ENCODE data around the gene PIGW. TPM values are rescaled to one million over a fixed set of nuclear protein-coding genes. Genes with fewer than 3 reads are reported as not detected.
"Not testable (repeated sequence)": the region's sequence is repeated elsewhere in the genome, so short reads cannot be mapped to it uniquely, and the experiment has no call there.

The PIGW gene
- total and polyA plus RNA-seq, 2 experiments from 2014 or later: 5.5 to 15.8 TPM

DNA sequence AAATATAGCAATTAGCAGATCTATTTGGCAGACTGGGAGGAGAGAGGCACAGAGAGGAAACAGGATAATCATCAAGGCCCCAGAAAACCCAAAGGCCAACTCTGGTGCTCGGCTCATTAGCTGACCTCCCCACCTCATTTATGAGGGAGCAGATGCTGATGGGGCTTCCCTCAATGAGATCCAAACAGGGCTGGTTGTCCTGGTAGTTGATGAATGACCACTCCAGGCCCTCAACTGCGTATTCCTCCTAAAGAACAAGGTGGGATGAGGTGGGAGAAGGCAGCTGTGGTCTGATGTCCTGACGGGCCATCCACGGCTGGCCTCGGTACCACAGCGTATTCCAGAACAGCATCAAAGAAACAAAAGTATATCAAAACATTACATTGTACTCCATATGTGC, 27.5 kb upstream of the PIGW start (continued):
- TF ChIP-seq ZNF462 (CRISPR knock-in tag; IDR thresholded peaks at IDR 0.05): no peak

DNA sequence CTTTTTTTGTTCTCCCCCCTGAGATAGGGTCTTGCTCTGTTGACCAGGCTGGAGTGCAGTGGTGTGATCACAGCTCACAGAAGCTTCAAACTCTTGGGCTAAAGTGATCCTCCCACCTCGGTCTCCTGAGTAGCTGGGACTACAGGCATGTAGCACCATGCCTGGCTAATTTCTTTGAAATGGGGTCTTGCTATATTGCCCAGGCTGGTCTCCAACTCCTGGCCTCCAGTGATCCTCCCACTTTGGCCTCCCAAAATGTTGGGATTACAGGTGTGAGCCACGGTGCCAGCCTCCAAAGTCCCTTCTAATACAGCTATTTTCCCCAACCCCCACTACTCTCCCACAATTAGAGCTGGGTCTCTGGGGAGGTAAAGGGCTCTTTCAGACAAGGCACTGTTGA, 26.3 kb upstream of the PIGW start:
- Mint-ChIP-seq H3K27me3 (ENCODE audit: insufficient read depth, low read depth, poor library complexity) (peaks cover 12% of the 10 kb centered on the region), H3K36me3 (ENCODE audit: low read depth) (peaks cover 93% of the 10 kb centered on the region)
- not testable (repeated sequence) for H3K4me3 ChIP-seq; DNase-seq (ENCODE audit: low spot score); H3K4me2 ChIP-seq; H2AFZ ChIP-seq; H3K79me2 ChIP-seq (replicated peaks; ENCODE audit: insufficient read depth); H3K27ac ChIP-seq (ENCODE audit: low read depth); H3K9me3 Mint-ChIP-seq; H4K20me1 ChIP-seq (replicated peaks; ENCODE audit: insufficient read depth); H3K4me3 Mint-ChIP-seq; ATAC-seq; H3K4me1 ChIP-seq (ENCODE audit: insufficient read depth); H3F3A ChIP-seq (replicated peaks; ENCODE audit: low read depth); H3K27me3 ChIP-seq (ENCODE audit: insufficient read depth); H3K27ac Mint-ChIP-seq; H3K4me1 Mint-ChIP-seq; H3K9me2 ChIP-seq (ENCODE audit: insufficient read depth)
- H3K36me3 ChIP-seq (ENCODE audit: insufficient read depth): peaks cover 13% of the 10 kb centered on the region; the same call in 1 of the 2 replicates

DNA sequence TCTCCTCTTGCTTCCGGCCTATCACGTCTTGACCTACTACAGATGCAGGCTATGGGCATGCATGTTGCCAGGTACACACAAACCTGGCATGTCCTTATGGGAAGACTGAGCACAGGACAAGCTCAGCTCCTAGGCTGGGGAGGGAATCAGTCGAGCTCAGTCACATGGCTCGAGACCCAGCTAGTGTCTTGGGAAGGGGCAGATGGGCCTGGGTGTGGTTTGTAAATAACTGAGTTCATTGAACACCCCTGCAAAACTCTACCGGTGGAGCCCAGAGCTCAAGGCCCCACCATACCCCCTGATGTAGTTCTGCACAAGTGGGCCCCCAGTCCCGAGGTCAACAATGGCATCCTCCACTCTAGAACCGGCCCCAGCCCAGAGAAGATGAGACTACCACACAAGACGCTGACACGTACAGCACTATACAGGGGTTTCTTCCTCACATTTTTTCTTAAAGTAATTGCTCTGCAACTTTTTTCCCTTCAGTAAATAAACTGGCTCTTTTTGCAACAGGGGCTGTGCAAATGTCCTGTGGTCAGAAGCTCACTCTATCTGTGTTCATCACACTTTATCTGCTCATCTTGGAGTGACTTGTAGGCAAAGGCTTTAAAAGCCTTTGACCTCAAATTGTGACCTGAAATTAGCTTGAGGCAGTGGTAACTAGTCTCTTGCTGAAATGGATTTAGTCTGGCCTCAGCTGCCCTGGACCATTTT, 25.4 kb upstream of the PIGW start:
- DNase-seq (ENCODE audit: low spot score) (no peak), ATAC-seq (no peak)
- Mint-ChIP-seq H3K9me3 (no peaks in the 10 kb centered on the region), H3K4me3 (no peak overlapping the region), H3K36me3 (ENCODE audit: low read depth) (peaks cover 93% of the 10 kb centered on the region), H3K27ac (no peak overlapping the region), H3K4me1 (no peaks in the 10 kb centered on the region), H3K27me3 (ENCODE audit: insufficient read depth, low read depth, poor library complexity) (peaks cover 14% of the 10 kb centered on the region)
- H3K36me3 ChIP-seq (ENCODE audit: insufficient read depth): peaks cover 13% of the 10 kb centered on the region; the same call in 1 of the 2 replicates
- H3F3A ChIP-seq (replicated peaks; ENCODE audit: low read depth): no peaks in the 10 kb centered on the region
- no peak overlapping the region for H2AFZ ChIP-seq
- H3K27ac ChIP-seq (ENCODE audit: low read depth): no peak overlapping the region
- H3K4me3 ChIP-seq: no peak overlapping the region
- peaks cover 4% of the 10 kb centered on the region for H4K20me1 ChIP-seq (replicated peaks; ENCODE audit: insufficient read depth)
- H3K79me2 ChIP-seq (replicated peaks; ENCODE audit: insufficient read depth): no peaks in the 10 kb centered on the region
- H3K27me3 ChIP-seq (ENCODE audit: insufficient read depth): no peaks in the 10 kb centered on the region
- no peaks in the 10 kb centered on the region for H3K9me2 ChIP-seq (ENCODE audit: insufficient read depth)
- H3K4me1 ChIP-seq (ENCODE audit: insufficient read depth): no peaks in the 10 kb centered on the region
- H3K4me2 ChIP-seq: no peak overlapping the region
- TF ChIP-seq ZNF462 (CRISPR knock-in tag; IDR thresholded peaks at IDR 0.05) (no peak), EZH2phosphoT487 (IDR thresholded peaks at IDR 0.05; ENCODE audit: unreplicated experiment) (no peak)
